Eye (tissue), 1 donor: ENCODE results near the gene PRMT7.

Source experiments
- DNase-seq: peaks from one replicate; pipeline ENCODE4 v3.0.0-alpha.2; 2015

PRMT7 gene, protein sequence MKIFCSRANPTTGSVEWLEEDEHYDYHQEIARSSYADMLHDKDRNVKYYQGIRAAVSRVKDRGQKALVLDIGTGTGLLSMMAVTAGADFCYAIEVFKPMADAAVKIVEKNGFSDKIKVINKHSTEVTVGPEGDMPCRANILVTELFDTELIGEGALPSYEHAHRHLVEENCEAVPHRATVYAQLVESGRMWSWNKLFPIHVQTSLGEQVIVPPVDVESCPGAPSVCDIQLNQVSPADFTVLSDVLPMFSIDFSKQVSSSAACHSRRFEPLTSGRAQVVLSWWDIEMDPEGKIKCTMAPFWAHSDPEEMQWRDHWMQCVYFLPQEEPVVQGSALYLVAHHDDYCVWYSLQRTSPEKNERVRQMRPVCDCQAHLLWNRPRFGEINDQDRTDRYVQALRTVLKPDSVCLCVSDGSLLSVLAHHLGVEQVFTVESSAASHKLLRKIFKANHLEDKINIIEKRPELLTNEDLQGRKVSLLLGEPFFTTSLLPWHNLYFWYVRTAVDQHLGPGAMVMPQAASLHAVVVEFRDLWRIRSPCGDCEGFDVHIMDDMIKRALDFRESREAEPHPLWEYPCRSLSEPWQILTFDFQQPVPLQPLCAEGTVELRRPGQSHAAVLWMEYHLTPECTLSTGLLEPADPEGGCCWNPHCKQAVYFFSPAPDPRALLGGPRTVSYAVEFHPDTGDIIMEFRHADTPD

GRCh38 chr16:68310774-68311511, at the start of gene PRMT7, which contains the start of gene SLC7A6OS:
PRMT7 (plus strand) TSS chr16:68311019; CDS start chr16:68315980, 4,961 bp downstream.
SLC7A6OS (minus strand) TSS chr16:68310946; CDS start chr16:68310926, 20 bp downstream.
- peak; percentile 97 for DNase-seq

GRCh38 chr16:68263559-68264127, 47.2 kb upstream of the PRMT7 start:
- DNase-seq = no peak

GRCh38 chr16:68264128-68265077, 46.4 kb upstream of the PRMT7 start, which contains the start of gene SLC7A6:
SLC7A6 (plus strand) TSS chr16:68264526; CDS start chr16:68274727, 10,201 bp downstream.
- DNase-seq = peak; percentile 88

- peak; percentile 80 for DNase-seq
Measured at GRCh38 chr16:68265078-68265920, 45.5 kb upstream of the PRMT7 start.

DNA sequence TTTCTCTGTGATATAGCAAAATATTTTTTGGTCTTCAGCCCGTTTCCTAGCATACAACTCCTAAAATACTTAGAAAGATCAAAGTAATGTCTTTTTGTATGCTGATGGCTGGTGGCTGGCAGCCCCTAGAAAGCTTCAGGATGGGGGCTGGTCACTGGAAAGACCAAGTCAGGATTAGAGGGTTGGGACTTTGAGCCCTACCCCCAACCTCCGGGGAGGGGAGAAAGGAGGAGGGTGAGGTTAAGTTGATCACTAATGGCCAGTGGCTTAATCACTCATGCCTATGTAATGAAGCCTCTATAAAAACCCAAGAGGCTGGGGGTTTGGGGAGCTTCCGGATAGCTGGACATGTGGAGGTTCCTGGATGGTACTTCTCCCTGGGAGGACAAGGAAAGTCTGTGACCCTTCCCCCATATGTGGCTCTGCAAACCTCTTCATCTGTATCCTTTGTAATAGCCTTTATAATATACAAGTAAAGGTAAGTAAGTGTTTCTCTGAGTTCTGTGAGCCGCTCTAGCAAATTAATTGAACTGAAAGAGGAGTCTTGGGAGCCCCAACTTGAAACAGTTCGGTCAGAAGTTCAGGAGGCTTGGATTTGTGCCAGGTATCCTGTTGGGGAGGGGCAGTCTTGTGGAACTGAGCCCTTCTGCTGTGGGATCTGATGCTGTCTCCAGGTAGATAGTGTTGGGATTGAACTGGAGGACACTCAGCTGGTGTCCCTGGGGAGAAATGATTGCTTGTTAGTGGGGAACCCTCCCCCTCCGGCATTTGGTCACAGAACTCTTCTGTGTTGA, 43.0 kb upstream of the PRMT7 start:
- DNase-seq = peak; percentile 61

DNA sequence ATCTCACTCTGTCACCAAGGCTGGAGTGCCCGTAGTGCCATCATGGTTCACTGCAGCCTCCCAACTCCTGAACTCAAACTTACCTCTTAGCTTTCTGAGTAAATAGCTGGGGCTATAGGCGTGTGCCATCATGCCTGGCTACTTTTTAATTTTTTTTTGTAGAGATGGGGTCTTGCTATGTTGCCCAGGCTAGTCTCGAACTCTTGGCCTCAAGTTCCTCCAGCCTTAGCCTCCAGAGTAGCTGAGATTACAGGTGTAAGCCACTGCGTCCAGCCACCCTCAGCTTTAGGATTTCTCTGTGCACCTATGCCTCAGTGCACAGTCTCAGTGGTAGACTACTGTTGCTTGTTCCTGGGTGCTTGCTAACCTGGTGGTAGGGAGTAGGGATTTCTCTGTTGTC, 41.0 kb upstream of the PRMT7 start:
- no peak for DNase-seq

- no peak for DNase-seq
Measured at GRCh38 chr16:68270353-68270752, 40.5 kb upstream of the PRMT7 start.

DNA sequence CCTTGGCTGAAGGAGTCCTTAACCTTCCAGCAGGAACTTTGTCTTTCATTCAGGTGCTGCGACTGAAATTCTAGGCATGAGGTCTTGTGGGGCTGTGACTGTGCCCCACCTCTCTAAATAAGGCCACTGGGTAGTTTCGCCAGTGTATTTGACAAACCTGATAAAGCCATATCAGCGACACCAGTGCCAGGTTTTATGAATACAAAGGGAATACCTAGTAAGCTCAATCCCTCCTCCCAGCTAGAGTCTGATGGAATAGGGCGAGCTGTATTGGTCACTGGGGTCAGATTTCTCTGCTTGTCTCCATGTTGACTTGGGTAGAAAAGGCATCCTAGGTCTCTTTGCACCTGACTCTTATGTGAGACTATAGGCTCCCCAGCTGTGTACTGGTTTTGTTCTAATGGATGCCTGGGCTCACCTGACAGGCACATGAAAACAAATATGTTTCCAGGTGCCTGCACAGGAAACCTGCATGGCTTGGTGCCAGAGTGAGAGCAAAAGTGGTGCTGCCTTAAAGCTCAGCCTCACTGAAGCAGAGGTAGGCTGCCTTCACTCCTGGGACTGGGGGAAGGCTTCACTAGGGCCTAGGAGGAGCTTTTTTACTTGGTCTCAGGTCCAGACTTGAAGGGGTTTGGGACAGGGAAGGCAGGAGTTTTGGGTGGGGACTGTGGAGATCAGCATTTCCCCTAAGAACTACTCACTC, 38.2 kb upstream of the PRMT7 start:
- no peak for DNase-seq

GRCh38 chr16:68273459-68273858, 37.4 kb upstream of the PRMT7 start:
- no peak for DNase-seq

- DNase-seq = no peak
Measured at GRCh38 chr16:68273896-68274295, 36.9 kb upstream of the PRMT7 start.

DNA sequence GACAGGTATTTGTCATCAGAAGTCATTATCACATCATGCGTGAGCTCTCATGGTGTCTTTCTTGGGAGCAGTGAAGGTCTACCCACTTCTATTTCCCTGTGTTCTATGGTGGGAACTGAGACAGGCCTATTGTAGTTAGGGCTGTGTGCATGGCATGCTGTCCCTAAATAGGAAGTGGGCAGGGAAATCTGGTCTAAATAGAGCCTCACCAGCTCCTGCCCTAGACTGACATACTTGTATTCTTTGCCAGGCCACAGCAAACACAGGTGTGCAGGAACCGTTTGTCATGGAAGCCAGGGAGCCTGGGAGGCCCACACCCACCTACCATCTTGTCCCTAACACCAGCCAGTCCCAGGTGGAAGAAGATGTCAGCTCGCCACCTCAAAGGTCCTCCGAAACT, 36.4 kb upstream of the PRMT7 start:
- DNase-seq = no peak

DNA sequence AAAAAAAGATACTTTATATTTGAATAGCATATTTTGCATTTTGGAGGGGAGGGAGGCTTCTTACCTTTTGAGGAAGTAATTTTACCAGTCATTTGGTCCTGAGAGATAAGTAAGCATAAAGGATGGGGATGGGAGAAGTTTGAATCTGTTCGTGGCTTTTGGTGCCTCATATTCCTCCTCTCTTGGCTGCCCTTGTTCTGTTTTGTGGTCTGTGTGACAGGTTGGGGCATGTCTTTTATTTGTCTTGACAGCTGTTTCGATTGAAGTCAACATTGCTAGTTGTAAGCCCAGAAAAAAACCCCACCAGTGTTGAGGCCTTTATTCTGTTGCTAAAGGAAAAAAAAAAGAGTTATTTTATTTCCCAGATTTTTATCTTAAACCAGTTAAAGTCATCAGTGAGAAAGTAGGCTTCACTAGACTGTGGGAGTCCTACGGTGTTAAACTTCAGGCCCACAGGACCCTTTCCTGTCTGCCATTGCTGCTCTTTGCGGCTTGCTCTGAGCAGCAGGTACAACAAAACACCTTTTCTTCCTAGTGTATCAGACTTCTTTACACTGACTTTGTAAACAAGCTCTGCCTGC, 35.1 kb upstream of the PRMT7 start:
- peak; percentile 28 for DNase-seq

DNA sequence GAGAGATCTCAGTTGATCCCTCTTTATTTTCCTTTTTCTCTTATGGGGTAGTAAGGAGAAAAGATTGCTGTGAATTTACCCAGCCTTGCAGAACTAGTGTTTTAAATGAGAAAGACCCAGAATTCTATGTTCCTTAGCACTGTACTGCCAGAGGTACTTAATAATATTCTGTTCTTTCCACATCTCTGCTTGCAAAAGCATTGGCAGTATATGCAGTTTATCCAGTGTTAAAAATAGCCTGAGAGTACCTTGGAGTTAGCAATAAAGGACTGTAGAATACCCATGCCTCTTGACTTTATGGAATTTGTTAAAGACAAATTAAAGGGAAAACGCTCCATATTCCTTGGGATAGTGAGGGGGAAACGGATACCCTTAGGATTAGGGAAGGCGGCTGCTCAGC, 34.6 kb upstream of the PRMT7 start:
- no peak for DNase-seq

GRCh38 chr16:68279726-68280558, 30.9 kb upstream of the PRMT7 start:
- no peak for DNase-seq

GRCh38 chr16:68281368-68282063, 29.3 kb upstream of the PRMT7 start:
- no peak for DNase-seq

GRCh38 chr16:68282064-68282452, 28.8 kb upstream of the PRMT7 start:
- DNase-seq = no peak

GRCh38 chr16:68283346-68283745, 27.5 kb upstream of the PRMT7 start:
- no peak for DNase-seq
